GM21619 (cell line): Measurements from ENCODE around the gene NKD1.
"Not testable (repeated sequence)": the region's sequence is repeated elsewhere in the genome, so short reads cannot be mapped to it uniquely, and the experiment has no call there.

Experiments
- ATAC-seq: cut with Tn5 transposase; IDR thresholded peaks from one replicate; pipeline ENCODE4 v1.9.1; 2021; ENCODE audit not compliant: unreplicated experiment

Gene NKD1

GRCh38 chr16:50574745-50575136 is 26.5 kb downstream of the NKD1 start:
- no peak for ATAC-seq

GRCh38 chr16:50575743-50576142 is 27.5 kb downstream of the NKD1 start:
- no peak for ATAC-seq

- ATAC-seq: no peak
Measured at GRCh38 chr16:50576403-50577113, 28.4 kb downstream of the NKD1 start.

- no peak for ATAC-seq
Measured at GRCh38 chr16:50578137-50578536, 29.9 kb downstream of the NKD1 start.

- not testable (repeated sequence) for ATAC-seq
Measured at GRCh38 chr16:50579373-50579772, 31.2 kb downstream of the NKD1 start.

GRCh38 chr16:50580180-50580798 is 32.1 kb downstream of the NKD1 start:
- ATAC-seq: no peak

GRCh38 chr16:50581845-50582244 is 33.6 kb downstream of the NKD1 start:
- no peak for ATAC-seq

GRCh38 chr16:50583211-50583610 is 35.0 kb downstream of the NKD1 start:
- no peak for ATAC-seq

- peak; percentile 59 for ATAC-seq
Measured at GRCh38 chr16:50584033-50584722, 36.0 kb downstream of the NKD1 start.

GRCh38 chr16:50585331-50585776 is 37.2 kb downstream of the NKD1 start:
- no peak for ATAC-seq

GRCh38 chr16:50587543-50587942 is 39.3 kb downstream of the NKD1 start:
- ATAC-seq: no peak

- no peak for ATAC-seq
Measured at GRCh38 chr16:50588276-50588675, 40.1 kb downstream of the NKD1 start.

GRCh38 chr16:50591209-50591608 is 43.0 kb downstream of the NKD1 start:
- no peak for ATAC-seq

- ATAC-seq: no peak
Measured at GRCh38 chr16:50591800-50592771, 43.9 kb downstream of the NKD1 start.

GRCh38 chr16:50592996-50593395 is 44.8 kb downstream of the NKD1 start:
- no peak for ATAC-seq

GRCh38 chr16:50593410-50594150 is 45.4 kb downstream of the NKD1 start:
- no peak for ATAC-seq

GRCh38 chr16:50594308-50595260 is 46.4 kb downstream of the NKD1 start:
- ATAC-seq: no peak

GRCh38 chr16:50595859-50596258 is 47.7 kb downstream of the NKD1 start:
- ATAC-seq: no peak
